Glutamatergic neuron (in vitro differentiated cells): Measurements from ENCODE around the gene TMEM236. TPM values are rescaled to one million over a fixed set of nuclear protein-coding genes. Genes with fewer than 3 reads are reported as not detected.
A peak's percentile ranks its signal among the peaks of the same experiment; 100 is the strongest.

Source experiments
- DNase-seq: peaks from one replicate; pipeline ENCODE4 v3.0.0; 2022
- H3K27ac Mint-ChIP-seq: one replicate; pipeline ENCODE4 v1.8.0; 2020; ENCODE audit warnings: mild to moderate bottlenecking, mixed read lengths, inconsistent platforms; ENCODE audit not compliant: unreplicated experiment
- H3K27me3 Mint-ChIP-seq: one replicate; pipeline ENCODE4 v1.8.0; 2020; ENCODE audit warnings: mild to moderate bottlenecking, moderate library complexity, mixed read lengths, inconsistent platforms; ENCODE audit not compliant: unreplicated experiment
- H3K36me3 Mint-ChIP-seq: one replicate; pipeline ENCODE4 v1.8.0; 2020; ENCODE audit warnings: mild to moderate bottlenecking, mixed read lengths, inconsistent platforms; ENCODE audit not compliant: unreplicated experiment
- H3K4me1 Mint-ChIP-seq: one replicate; pipeline ENCODE4 v1.8.0; 2020; ENCODE audit warnings: mild to moderate bottlenecking, low read depth, mixed read lengths, inconsistent platforms; ENCODE audit not compliant: unreplicated experiment
- H3K4me3 Mint-ChIP-seq: one replicate; pipeline ENCODE4 v1.8.0; 2020; ENCODE audit warnings: mild to moderate bottlenecking, mixed read lengths, inconsistent platforms; ENCODE audit not compliant: unreplicated experiment
- H3K9me3 Mint-ChIP-seq: one replicate; pipeline ENCODE4 v1.8.0; 2020; ENCODE audit warnings: mild to moderate bottlenecking, moderate library complexity, mixed read lengths, inconsistent platforms; ENCODE audit not compliant: unreplicated experiment
- long read RNA-seq: library from polyadenylated mRNA; unstranded; transcript quantifications from one replicate; pipeline ENCODE4 v2.0.0, GENCODE V29; 2020; ENCODE audit not compliant: unreplicated experiment
- total RNA-seq: library from RNA; stranded (reverse); fragmentation: NEBNext Ultra II Directional; extraction: Animal tissue kit (Norgen Biotek cat#: 25700); gene quantifications from one replicate; pipeline ENCODE4 v1.2.1, GENCODE V29; 2021; ENCODE audit not compliant: unreplicated experiment
- TF ChIP-seq, protein P1 (sequence below): fragments of 200-600 bp; sonication (generic); IDR thresholded peaks from one replicate; pipeline ENCODE4 v1.5.0; 2021; ENCODE audit not compliant: partially characterized antibody, unreplicated experiment

Gene TMEM236, protein sequence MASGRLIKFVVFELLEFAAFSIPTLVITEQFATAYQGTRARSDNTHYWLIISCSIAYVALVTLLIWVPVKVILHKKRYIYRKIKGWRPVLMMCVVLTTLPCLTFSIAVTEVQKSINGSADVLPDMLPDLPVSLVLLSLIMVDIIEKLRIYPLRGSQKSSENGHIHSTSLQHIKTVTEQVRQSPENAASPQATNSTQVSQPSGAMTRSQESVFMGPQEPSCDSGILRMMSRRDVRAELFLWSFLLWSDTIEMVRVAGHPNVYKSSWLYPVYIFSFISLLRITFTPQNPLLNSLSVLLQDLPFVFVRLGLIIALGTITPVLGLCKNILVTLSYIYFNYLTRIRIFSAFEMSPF
- total RNA-seq = 0.07 TPM
- long read RNA-seq = 0 reads

DNA sequence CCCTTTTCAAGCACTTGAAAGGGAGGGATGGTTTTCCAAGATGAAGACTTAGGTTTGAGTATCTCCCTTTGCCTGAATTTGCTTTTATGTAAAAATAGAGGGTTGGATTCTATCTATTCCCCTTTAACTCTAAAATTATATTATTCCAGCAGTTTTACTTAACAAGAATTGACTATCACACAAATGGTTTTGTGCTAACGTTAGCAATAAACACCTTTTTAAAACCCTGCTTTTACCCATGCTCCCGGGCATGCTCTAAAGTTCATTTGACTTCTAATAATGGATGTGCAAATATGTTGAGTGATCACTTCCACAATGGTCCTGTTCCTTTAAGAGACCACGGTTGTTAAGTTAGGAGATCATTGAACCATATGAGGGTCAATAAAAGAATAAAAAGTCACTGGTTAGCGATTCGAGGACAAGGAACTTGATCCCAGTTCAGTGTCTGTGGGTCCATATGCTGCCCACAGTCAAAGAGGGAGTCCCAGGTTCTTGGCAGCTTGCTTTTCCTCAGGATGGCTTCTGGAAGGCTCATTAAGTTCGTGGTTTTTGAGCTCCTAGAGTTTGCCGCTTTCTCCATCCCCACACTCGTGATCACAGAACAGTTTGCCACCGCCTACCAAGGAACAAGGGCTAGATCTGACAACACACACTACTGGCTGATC, at the start of gene TMEM236:
Gene TMEM236 (plus strand): TSS at position 421 of the 665 bp plus-strand sequence. CDS start 95 bp downstream, at position 516.
- no peak for DNase-seq
- Mint-ChIP-seq H3K27ac (no peak within 1 kb of the TSS), H3K36me3 (no peaks in the 10 kb centered on the region), H3K4me3 (no peak within 1 kb of the TSS), H3K4me1 (no peaks in the 10 kb centered on the region), H3K9me3 (no peaks in the 10 kb centered on the region), H3K27me3 (peaks cover 4% of the 10 kb centered on the region)
- TF ChIP-seq, protein P1, sequence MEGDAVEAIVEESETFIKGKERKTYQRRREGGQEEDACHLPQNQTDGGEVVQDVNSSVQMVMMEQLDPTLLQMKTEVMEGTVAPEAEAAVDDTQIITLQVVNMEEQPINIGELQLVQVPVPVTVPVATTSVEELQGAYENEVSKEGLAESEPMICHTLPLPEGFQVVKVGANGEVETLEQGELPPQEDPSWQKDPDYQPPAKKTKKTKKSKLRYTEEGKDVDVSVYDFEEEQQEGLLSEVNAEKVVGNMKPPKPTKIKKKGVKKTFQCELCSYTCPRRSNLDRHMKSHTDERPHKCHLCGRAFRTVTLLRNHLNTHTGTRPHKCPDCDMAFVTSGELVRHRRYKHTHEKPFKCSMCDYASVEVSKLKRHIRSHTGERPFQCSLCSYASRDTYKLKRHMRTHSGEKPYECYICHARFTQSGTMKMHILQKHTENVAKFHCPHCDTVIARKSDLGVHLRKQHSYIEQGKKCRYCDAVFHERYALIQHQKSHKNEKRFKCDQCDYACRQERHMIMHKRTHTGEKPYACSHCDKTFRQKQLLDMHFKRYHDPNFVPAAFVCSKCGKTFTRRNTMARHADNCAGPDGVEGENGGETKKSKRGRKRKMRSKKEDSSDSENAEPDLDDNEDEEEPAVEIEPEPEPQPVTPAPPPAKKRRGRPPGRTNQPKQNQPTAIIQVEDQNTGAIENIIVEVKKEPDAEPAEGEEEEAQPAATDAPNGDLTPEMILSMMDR = no peak

DNA sequence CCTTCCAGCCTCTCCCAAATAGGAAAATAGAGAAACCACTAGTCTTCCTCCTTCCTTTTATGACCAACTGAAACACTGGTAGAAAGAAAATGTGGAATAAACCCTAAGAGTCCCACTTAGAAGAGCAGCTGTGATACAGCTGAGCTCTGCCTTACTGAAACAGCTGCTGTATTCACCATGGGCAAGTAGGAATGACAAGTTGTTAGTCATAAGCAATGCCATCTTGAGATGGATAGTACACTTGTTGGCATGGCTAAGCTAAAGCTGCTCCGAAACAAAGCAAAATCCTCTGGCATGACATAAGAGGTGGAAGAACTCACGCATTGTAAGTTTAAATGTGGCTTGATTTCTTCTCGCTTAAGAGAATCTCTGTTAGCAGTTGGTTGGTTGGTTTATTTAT, 48.3 kb upstream of the TMEM236 start:
- H3K9me3 Mint-ChIP-seq = no peaks in the 10 kb centered on the region
- H3K4me3 Mint-ChIP-seq = no peak overlapping the region
- H3K27me3 Mint-ChIP-seq = no peaks in the 10 kb centered on the region
- TF ChIP-seq, protein P1 = no peak
- DNase-seq = no peak
- no peaks in the 10 kb centered on the region for H3K4me1 Mint-ChIP-seq
- H3K27ac Mint-ChIP-seq = peak overlapping the region; percentile 8
- peaks cover 5% of the 10 kb centered on the region for H3K36me3 Mint-ChIP-seq

DNA sequence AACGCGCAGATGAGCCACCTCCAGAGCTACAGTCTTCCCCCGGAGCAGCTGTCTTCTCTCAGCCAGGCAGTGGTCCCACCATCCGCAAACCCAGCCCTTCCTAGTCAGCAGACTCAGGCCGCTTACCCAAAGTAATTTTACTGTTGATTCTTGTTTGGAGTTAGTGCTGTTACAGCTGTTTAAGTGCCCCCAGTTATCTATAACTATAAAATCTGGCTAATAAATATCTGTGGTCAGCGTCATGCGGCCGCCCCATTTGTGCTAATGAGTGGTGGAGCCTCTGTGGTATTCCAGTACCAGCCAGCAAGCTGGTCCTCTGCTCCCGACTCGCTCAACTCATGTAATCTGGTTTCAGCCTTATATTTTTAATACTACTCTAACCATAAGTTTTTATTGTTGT, 43.2 kb upstream of the TMEM236 start:
- TF ChIP-seq, protein P1 = no peak
- Mint-ChIP-seq H3K36me3 (no peaks in the 10 kb centered on the region), H3K9me3 (peaks cover 2% of the 10 kb centered on the region), H3K27ac (no peak overlapping the region), H3K4me1 (peaks cover 10% of the 10 kb centered on the region), H3K4me3 (no peak overlapping the region), H3K27me3 (peaks cover 2% of the 10 kb centered on the region)
- no peak for DNase-seq

DNA sequence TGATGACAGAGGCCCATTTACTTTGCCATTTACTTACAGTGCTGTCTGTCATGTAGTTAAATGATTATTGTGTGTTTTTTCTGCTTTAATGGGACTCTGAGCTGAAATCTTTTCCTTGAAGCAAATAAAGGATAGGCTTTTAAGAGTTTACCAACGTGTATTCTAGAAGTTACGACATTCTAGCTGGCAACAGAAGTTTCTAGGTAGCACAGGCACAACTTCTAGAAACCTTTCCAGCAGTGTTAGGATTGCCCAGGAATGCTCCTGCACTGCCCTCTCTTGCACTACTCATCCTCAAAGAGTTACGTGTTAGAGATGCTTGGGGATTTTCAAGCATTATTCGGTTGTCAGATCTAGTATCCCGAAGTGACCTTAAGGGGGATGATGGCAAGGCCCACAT, 42.5 kb upstream of the TMEM236 start:
- H3K4me1 Mint-ChIP-seq = peaks cover 15% of the 10 kb centered on the region
- H3K27me3 Mint-ChIP-seq = peaks cover 2% of the 10 kb centered on the region
- peaks cover 2% of the 10 kb centered on the region for H3K9me3 Mint-ChIP-seq
- TF ChIP-seq, protein P1 = no peak
- H3K4me3 Mint-ChIP-seq = no peak overlapping the region
- DNase-seq = no peak
- no peaks in the 10 kb centered on the region for H3K36me3 Mint-ChIP-seq
- H3K27ac Mint-ChIP-seq = no peak overlapping the region

DNA sequence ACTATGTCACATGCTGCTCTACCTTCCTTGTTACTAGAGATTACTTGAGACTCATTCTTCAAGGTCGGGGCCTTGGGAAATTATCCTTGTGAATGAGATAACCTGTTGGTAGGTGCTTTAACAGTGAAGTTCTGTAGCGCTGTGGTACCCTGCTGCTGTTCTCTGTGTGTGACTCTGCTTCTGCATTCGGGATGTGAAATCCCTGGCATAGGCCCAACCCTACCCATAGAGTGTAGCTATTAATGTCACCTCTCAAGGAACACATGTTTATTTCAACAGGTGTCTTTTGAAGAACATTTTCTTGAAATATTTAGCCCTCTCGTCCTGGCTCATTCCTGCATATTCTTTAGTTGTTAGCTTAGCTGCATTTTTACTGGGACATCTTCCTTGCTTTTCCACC, 41.8 kb upstream of the TMEM236 start:
- DNase-seq = no peak
- no peak overlapping the region for H3K4me3 Mint-ChIP-seq
- TF ChIP-seq, protein P1 = no peak
- no peak overlapping the region for H3K27ac Mint-ChIP-seq
- peaks cover 2% of the 10 kb centered on the region for H3K27me3 Mint-ChIP-seq
- H3K36me3 Mint-ChIP-seq = no peaks in the 10 kb centered on the region
- peaks cover 15% of the 10 kb centered on the region for H3K4me1 Mint-ChIP-seq
- peaks cover 2% of the 10 kb centered on the region for H3K9me3 Mint-ChIP-seq
